Endothelial cell (in vitro differentiated cells): ENCODE measurements around the gene SALL3. TPM values are rescaled to one million over a fixed set of nuclear protein-coding genes. Genes with fewer than 3 reads are reported as not detected.
A peak's percentile ranks its signal among the peaks of the same experiment; 100 is the strongest.

Experiments used
- DNase-seq: peaks from one replicate; pipeline ENCODE4 v3.0.0; 2021; ENCODE audit warnings: low spot score
- H3K27ac Mint-ChIP-seq: one replicate; pipeline ENCODE4 v1.8.0; 2021; ENCODE audit warnings: mixed read lengths, inconsistent platforms; ENCODE audit not compliant: unreplicated experiment
- H3K27me3 Mint-ChIP-seq: one replicate; pipeline ENCODE4 v1.8.0; 2021; ENCODE audit warnings: mild to moderate bottlenecking, moderate library complexity, mixed read lengths, inconsistent platforms; ENCODE audit not compliant: unreplicated experiment
- H3K36me3 Mint-ChIP-seq: one replicate; pipeline ENCODE4 v1.8.0; 2021; ENCODE audit warnings: mild to moderate bottlenecking, low read depth, mixed read lengths, inconsistent platforms; ENCODE audit not compliant: unreplicated experiment
- H3K4me1 Mint-ChIP-seq: one replicate; pipeline ENCODE4 v1.8.0; 2021; ENCODE audit warnings: mild to moderate bottlenecking, mixed read lengths, inconsistent platforms; ENCODE audit not compliant: unreplicated experiment
- H3K4me3 Mint-ChIP-seq: one replicate; pipeline ENCODE4 v1.8.0; 2021; ENCODE audit warnings: mild to moderate bottlenecking, mixed read lengths, inconsistent platforms; ENCODE audit not compliant: unreplicated experiment
- H3K9me3 Mint-ChIP-seq: one replicate; pipeline ENCODE4 v1.8.0; 2021; ENCODE audit warnings: mixed read lengths, inconsistent platforms; ENCODE audit not compliant: unreplicated experiment
- CTCF ChIP-seq: fragments of 200-600 bp; sonication (generic); IDR thresholded peaks from one replicate; pipeline ENCODE4 v1.5.0; 2021; ENCODE audit warnings: antibody characterized with exemption; ENCODE audit not compliant: unreplicated experiment
- total RNA-seq: library from RNA; stranded (reverse); fragmentation: NEBNext Ultra II Directional; extraction: Animal tissue kit (Norgen Biotek cat#: 25700); gene quantifications from one replicate; pipeline ENCODE4 v1.2.1, GENCODE V29; 2021; ENCODE audit not compliant: unreplicated experiment

SALL3 gene
- total RNA-seq, 1 donor from 2014 or later = 2.5 TPM

- Mint-ChIP-seq H3K36me3 (peaks cover 22% of the 10 kb centered on the region), H3K9me3 (peaks cover 37% of the 10 kb centered on the region), H3K27ac (no peak overlapping the region), H3K4me3 (no peak overlapping the region), H3K27me3 (peaks cover 6% of the 10 kb centered on the region), H3K4me1 (no peaks in the 10 kb centered on the region)
- no peak for TF ChIP-seq CTCF
- no peak for DNase-seq
Measured at GRCh38 chr18:78945628-78946027, 34.0 kb upstream of the SALL3 start.

- no peak for DNase-seq
- Mint-ChIP-seq H3K4me1 (no peaks in the 10 kb centered on the region), H3K36me3 (peaks cover 26% of the 10 kb centered on the region), H3K4me3 (no peak overlapping the region), H3K27ac (no peak overlapping the region), H3K9me3 (peaks cover 49% of the 10 kb centered on the region), H3K27me3 (peaks cover 9% of the 10 kb centered on the region)
- no peak for TF ChIP-seq CTCF
Measured at GRCh38 chr18:78947291-78947690, 32.3 kb upstream of the SALL3 start.

GRCh38 chr18:78948221-78948620 is 31.4 kb upstream of the SALL3 start:
- Mint-ChIP-seq H3K4me3 (no peak overlapping the region), H3K27me3 (peaks cover 9% of the 10 kb centered on the region), H3K4me1 (no peaks in the 10 kb centered on the region), H3K27ac (no peak overlapping the region), H3K36me3 (peaks cover 24% of the 10 kb centered on the region), H3K9me3 (peaks cover 48% of the 10 kb centered on the region)
- no peak for TF ChIP-seq CTCF
- DNase-seq = no peak

GRCh38 chr18:78948707-78949106 is 30.9 kb upstream of the SALL3 start:
- peaks cover 19% of the 10 kb centered on the region for H3K36me3 Mint-ChIP-seq

GRCh38 chr18:78949216-78949615 is 30.4 kb upstream of the SALL3 start:
- H3K4me1 Mint-ChIP-seq = no peaks in the 10 kb centered on the region
- no peak for TF ChIP-seq CTCF

More at GRCh38 chr18:78948707-78949106, 30.9 kb upstream of the SALL3 start:
- TF ChIP-seq CTCF = no peak
- DNase-seq = no peak
- H3K27me3 Mint-ChIP-seq = peaks cover 12% of the 10 kb centered on the region
- H3K4me1 Mint-ChIP-seq = no peaks in the 10 kb centered on the region
- H3K9me3 Mint-ChIP-seq = peaks cover 47% of the 10 kb centered on the region
- peak overlapping the region; percentile 66 for H3K4me3 Mint-ChIP-seq
- no peak overlapping the region for H3K27ac Mint-ChIP-seq

More at GRCh38 chr18:78949216-78949615, 30.4 kb upstream of the SALL3 start:
- peak overlapping the region; percentile 66 for H3K4me3 Mint-ChIP-seq
- peaks cover 11% of the 10 kb centered on the region for H3K27me3 Mint-ChIP-seq
- DNase-seq = no peak
- H3K36me3 Mint-ChIP-seq = peaks cover 19% of the 10 kb centered on the region
- H3K9me3 Mint-ChIP-seq = peaks cover 43% of the 10 kb centered on the region
- H3K27ac Mint-ChIP-seq = no peak overlapping the region
